Stimulated activated CD4-positive, alpha-beta T cell treated with anti-CD3 and anti-CD28 coated beads, Interleukin-12 subunit alpha, Interleukin-12 subunit beta, amount 100 ng/mL, for 4 hours (primary cell): ENCODE data around the gene BICRA.
A peak's percentile ranks its signal among the peaks of the same experiment; 100 is the strongest.
"Not testable (repeated sequence)": the region's sequence is repeated elsewhere in the genome, so short reads cannot be mapped to it uniquely, and the experiment has no call there.

Experiments
- DNase-seq: peaks from one replicate; pipeline ENCODE4 v3.0.0-alpha.2; 2020

BICRA gene

GRCh38 chr19:47695533-47696262 is 86.8 kb downstream of the BICRA start:
- DNase-seq = no peak

- no peak for DNase-seq
Observed at GRCh38 chr19:47696635-47697034, 87.7 kb downstream of the BICRA start.

GRCh38 chr19:47697863-47698609 is 89.1 kb downstream of the BICRA start:
- DNase-seq = peak; percentile 51

GRCh38 chr19:47698631-47699359 is 89.9 kb downstream of the BICRA start:
- DNase-seq = no peak

GRCh38 chr19:47699360-47699917 is 90.5 kb downstream of the BICRA start:
- DNase-seq = peak; percentile 54

GRCh38 chr19:47700934-47701716 is 92.2 kb downstream of the BICRA start:
- DNase-seq = no peak

- DNase-seq = no peak
Observed at GRCh38 chr19:47701717-47702552, 93.0 kb downstream of the BICRA start.

- no peak for DNase-seq
Observed at GRCh38 chr19:47702671-47703070, 93.7 kb downstream of the BICRA start.

- no peak for DNase-seq
Observed at GRCh38 chr19:47703301-47703700, 94.4 kb downstream of the BICRA start.

- DNase-seq = no peak
Observed at GRCh38 chr19:47704024-47704423, 95.1 kb downstream of the BICRA start.

GRCh38 chr19:47704656-47705055 is 95.7 kb downstream of the BICRA start:
- DNase-seq = no peak

- DNase-seq = peak; percentile 69
Observed at GRCh38 chr19:47707135-47707925, 98.4 kb downstream of the BICRA start.

- no peak for DNase-seq
Observed at GRCh38 chr19:47711652-47712242, 102.8 kb downstream of the BICRA start.

- peak; percentile 54 for DNase-seq
Observed at GRCh38 chr19:47713046-47714021, 104.4 kb downstream of the BICRA start, which contains the start of gene EHD2. Gene EHD2, plus strand, starts transcription at chr19:47713422. Its CDS starts 3,191 bp downstream, at chr19:47716613.

GRCh38 chr19:47714339-47714738 is 105.4 kb downstream of the BICRA start:
- DNase-seq = no peak

- not testable (repeated sequence) for DNase-seq
Observed at GRCh38 chr19:47714855-47715254, 105.9 kb downstream of the BICRA start.

GRCh38 chr19:47716270-47716937 is 107.5 kb downstream of the BICRA start:
- DNase-seq = no peak

- not testable (repeated sequence) for DNase-seq
Observed at GRCh38 chr19:47718415-47719046, 109.6 kb downstream of the BICRA start.
